Sigmoid colon (tissue), 7 donors: Measurements from ENCODE around the gene LDLRAD3. TPM values are rescaled to one million over a fixed set of nuclear protein-coding genes. Genes with fewer than 3 reads are reported as not detected.

Experiments
- DNase-seq: peaks from one replicate; pipeline ENCODE4 v3.0.0-alpha.2; 2019
- H3K27ac ChIP-seq, 4 donors: fragments of 200-600 bp; sonication (generic); one replicate each; pipeline ENCODE4 v1.5.1; 2016 to 2019; ENCODE audit warnings: mild to moderate bottlenecking in 1 of 4
- H3K27me3 ChIP-seq, 3 donors: fragments of 200-600 bp; sonication (generic); one replicate each; pipeline ENCODE4 v1.5.1; 2019; ENCODE audit warnings: mild to moderate bottlenecking in 1 of 3
- H3K36me3 ChIP-seq, 4 donors: fragments of 200-600 bp; sonication (generic); one replicate each; pipeline ENCODE4 v1.5.1; 2016 to 2019
- H3K4me1 ChIP-seq, 4 donors: fragments of 200-600 bp; sonication (generic); one replicate each; pipeline ENCODE4 v1.5.1; 2017 to 2019
- H3K4me3 ChIP-seq, 4 donors: fragments of 200-600 bp; sonication (generic); one replicate each; pipeline ENCODE4 v1.5.1; 2017 to 2019; ENCODE audit warnings: mild to moderate bottlenecking in 2 of 4, moderate library complexity in 1 of 4
- H3K9me3 ChIP-seq, 4 donors: fragments of 200-600 bp in 3 of 4; sonication (generic) in 3 of 4; one replicate each; pipeline versions ENCODE4 v1.5.1 to v1.6.1; 2013 to 2019
- CTCF ChIP-seq, 4 experiments: fragments of 450-650 bp in 3 of 4; fragments of 200-600 bp in 1 of 4; IDR thresholded peaks; one replicate each; pipeline ENCODE4 v1.5.1; 2016 to 2019; ENCODE audit warnings: antibody characterized with exemption in 4 of 4, mild to moderate bottlenecking in 3 of 4, moderate library complexity in 2 of 4
- EP300 ChIP-seq, 4 donors: sonication (generic); formaldehyde crosslinking; IDR thresholded peaks; one replicate each; pipeline ENCODE4 v1.6.1; 2017; ENCODE audit warnings: antibody characterized with exemption in 4 of 4
- POLR2A ChIP-seq, 2 donors: fragments of 450-650 bp; IDR thresholded peaks; one replicate each; pipeline ENCODE4 v1.6.1; 2016; ENCODE audit warnings: antibody characterized with exemption in 2 of 2, mild to moderate bottlenecking in 2 of 2, moderate library complexity in 2 of 2
- POLR2AphosphoS5 ChIP-seq, 4 donors: sonication (generic); formaldehyde crosslinking; IDR thresholded peaks; one replicate each; pipeline ENCODE4 v1.6.1; 2017; ENCODE audit warnings: antibody characterized with exemption in 4 of 4
- WGBS, 2 donors: extraction: QIAGEN DNeasy Blood & Tissue Kit; methylation state at CpG; one replicate each; pipeline ENCODE4 v1.1.7; 2013; 5-methylcytosine and 5-hydroxymethylcytosine counted together
- intact Hi-C: fragments of 100-400 bp; cut with DNase I; formaldehyde crosslinking; loops from one replicate; pipeline ENCODE4 v1.15.1; 2023
- polyA plus RNA-seq, 3 donors: library from polyadenylated mRNA; stranded (reverse); fragments of 200-250 nt; gene quantifications; one replicate each; pipeline ENCODE4 v1.2.3, GENCODE V29; 2013
- total RNA-seq, 4 donors: library from RNA; depleted of rRNA; stranded (reverse); fragments of >200 nt; gene quantifications; one replicate each; pipeline ENCODE4 v1.1.0, GENCODE V29; 2016
- donor health status: healthy with polysubstance abuse.
- donor health status: Bipolar disorder and iron deficiency.
- donor health status: healthy.

The LDLRAD3 gene
- total and polyA plus RNA-seq, 7 donors: 0.23 to 23.4 (median 10.2) TPM

GRCh38 chr11:36213393-36213840 is 269.6 kb downstream of the LDLRAD3 start:
- H3K27me3 ChIP-seq: no peaks in the 10 kb centered on the region
- intact Hi-C loops: no loop called here
- WGBS, 2 donors: 90 to 97% methylated on average over 7 of the region's 7 CpGs
- TF ChIP-seq CTCF (IDR thresholded peaks at IDR 0.05) (no peak), EP300 (IDR thresholded peaks at IDR 0.05) (no peak), POLR2AphosphoS5 (IDR thresholded peaks at IDR 0.05) (no peak), POLR2A (IDR thresholded peaks at IDR 0.05) (no peak)
- no peak overlapping the region for H3K4me3 ChIP-seq
- H3K27ac ChIP-seq: no peak overlapping the region
- H3K9me3 ChIP-seq: no peaks in the 10 kb centered on the region
- no peak for DNase-seq
- H3K4me1 ChIP-seq: no peaks in the 10 kb centered on the region
- H3K36me3 ChIP-seq: no peaks in the 10 kb centered on the region

GRCh38 chr11:36214480-36214879 is 270.6 kb downstream of the LDLRAD3 start:
- intact Hi-C loops: no loop called here
- Histone ChIP-seq H3K27me3 (no peaks in the 10 kb centered on the region), H3K9me3 (no peaks in the 10 kb centered on the region), H3K36me3 (no peaks in the 10 kb centered on the region), H3K27ac (no peak overlapping the region), H3K4me1 (no peaks in the 10 kb centered on the region), H3K4me3 (no peak overlapping the region)
- TF ChIP-seq EP300 (IDR thresholded peaks at IDR 0.05) (no peak), POLR2A (IDR thresholded peaks at IDR 0.05) (no peak), CTCF (IDR thresholded peaks at IDR 0.05) (no peak), POLR2AphosphoS5 (IDR thresholded peaks at IDR 0.05) (no peak)
- DNase-seq: no peak
- 66 to 71% methylated on average over 3 of the region's 3 CpGs for WGBS, 2 donors

- whole genome bisulfite sequencing, 2 donors: 79 to 83% methylated on average over 13 of the region's 13 CpGs
- no peaks in the 10 kb centered on the region for H3K4me1 ChIP-seq
- H3K27me3 ChIP-seq: no peaks in the 10 kb centered on the region
- TF ChIP-seq POLR2AphosphoS5 (IDR thresholded peaks at IDR 0.05) (no peak), CTCF (IDR thresholded peaks at IDR 0.05) (no peak), POLR2A (IDR thresholded peaks at IDR 0.05) (no peak), EP300 (IDR thresholded peaks at IDR 0.05) (no peak)
- intact Hi-C loops: no loop called here
- peaks cover 0 to 3% (median 0%) of the 10 kb centered on the region in 4 donors for H3K9me3 ChIP-seq
- H3K27ac ChIP-seq: no peak overlapping the region
- no peak for DNase-seq
- no peak overlapping the region for H3K4me3 ChIP-seq
- H3K36me3 ChIP-seq: no peaks in the 10 kb centered on the region
Observed at GRCh38 chr11:36214976-36215692, 271.3 kb downstream of the LDLRAD3 start.

DNA sequence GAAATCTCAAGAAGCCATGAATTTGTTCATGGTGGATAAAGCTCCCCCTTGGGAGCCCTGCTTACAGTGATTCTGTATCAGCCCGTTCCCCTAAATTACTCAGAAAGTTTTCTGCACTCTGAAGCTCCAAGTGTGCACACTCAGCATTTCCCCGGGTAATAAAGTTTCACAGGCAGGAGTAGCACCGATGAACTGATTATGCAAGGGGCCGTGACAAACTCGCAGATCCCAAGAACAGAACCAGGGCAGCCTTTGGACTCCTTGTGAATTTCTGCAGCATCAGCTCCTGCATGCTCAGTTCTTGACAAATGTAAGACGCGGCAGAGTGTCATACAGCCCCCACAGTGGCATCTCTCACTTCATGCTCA is 271.8 kb downstream of the LDLRAD3 start:
- H3K36me3 ChIP-seq: no peaks in the 10 kb centered on the region
- TF ChIP-seq EP300 (IDR thresholded peaks at IDR 0.05) (no peak), CTCF (IDR thresholded peaks at IDR 0.05) (no peak), POLR2A (IDR thresholded peaks at IDR 0.05) (no peak), POLR2AphosphoS5 (IDR thresholded peaks at IDR 0.05) (no peak)
- intact Hi-C loops: no loop called here
- H3K27ac ChIP-seq: no peak overlapping the region
- no peak for DNase-seq
- H3K4me3 ChIP-seq: no peak overlapping the region
- H3K27me3 ChIP-seq: no peaks in the 10 kb centered on the region
- H3K9me3 ChIP-seq: peaks cover 0 to 9% (median 2%) of the 10 kb centered on the region in 4 donors
- WGBS, 2 donors: 88 to 91% methylated on average over 7 of the region's 7 CpGs
- no peaks in the 10 kb centered on the region for H3K4me1 ChIP-seq
